Sciatic nerve (tissue), 2 donors: Measurements from ENCODE around the gene PACSIN1. TPM values are rescaled to one million over a fixed set of nuclear protein-coding genes. Genes with fewer than 3 reads are reported as not detected.

Source experiments
- ATAC-seq: fragments of 200-7000 bp; cut with Tn5 transposase; one replicate; pipeline ENCODE4 v1.9.1; 2020; ENCODE audit warnings: mild to moderate bottlenecking, moderate library complexity
- DNase-seq: peaks from one replicate; pipeline ENCODE4 v3.0.0-alpha.2; 2020; ENCODE audit warnings: low spot score
- intact Hi-C: fragments of 100-400 bp; cut with DNase I; formaldehyde crosslinking; loops from one replicate; pipeline ENCODE4 v1.14.2; 2022
- total RNA-seq: library from RNA; stranded (reverse); fragmentation: NEBNext Ultra II Directional; extraction: Animal tissue kit (Norgen Biotek cat#: 25700); gene quantifications from one replicate; pipeline ENCODE4 v1.2.1, GENCODE V29; 2021
- donor health status: DM: no; HTN: no; CAD: no.
- donor health status: DM: no; HTN: no; CAD: no.

Gene PACSIN1, protein sequence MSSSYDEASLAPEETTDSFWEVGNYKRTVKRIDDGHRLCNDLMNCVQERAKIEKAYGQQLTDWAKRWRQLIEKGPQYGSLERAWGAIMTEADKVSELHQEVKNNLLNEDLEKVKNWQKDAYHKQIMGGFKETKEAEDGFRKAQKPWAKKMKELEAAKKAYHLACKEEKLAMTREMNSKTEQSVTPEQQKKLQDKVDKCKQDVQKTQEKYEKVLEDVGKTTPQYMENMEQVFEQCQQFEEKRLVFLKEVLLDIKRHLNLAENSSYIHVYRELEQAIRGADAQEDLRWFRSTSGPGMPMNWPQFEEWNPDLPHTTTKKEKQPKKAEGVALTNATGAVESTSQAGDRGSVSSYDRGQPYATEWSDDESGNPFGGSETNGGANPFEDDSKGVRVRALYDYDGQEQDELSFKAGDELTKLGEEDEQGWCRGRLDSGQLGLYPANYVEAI
- 0.49 TPM for total RNA-seq

DNA sequence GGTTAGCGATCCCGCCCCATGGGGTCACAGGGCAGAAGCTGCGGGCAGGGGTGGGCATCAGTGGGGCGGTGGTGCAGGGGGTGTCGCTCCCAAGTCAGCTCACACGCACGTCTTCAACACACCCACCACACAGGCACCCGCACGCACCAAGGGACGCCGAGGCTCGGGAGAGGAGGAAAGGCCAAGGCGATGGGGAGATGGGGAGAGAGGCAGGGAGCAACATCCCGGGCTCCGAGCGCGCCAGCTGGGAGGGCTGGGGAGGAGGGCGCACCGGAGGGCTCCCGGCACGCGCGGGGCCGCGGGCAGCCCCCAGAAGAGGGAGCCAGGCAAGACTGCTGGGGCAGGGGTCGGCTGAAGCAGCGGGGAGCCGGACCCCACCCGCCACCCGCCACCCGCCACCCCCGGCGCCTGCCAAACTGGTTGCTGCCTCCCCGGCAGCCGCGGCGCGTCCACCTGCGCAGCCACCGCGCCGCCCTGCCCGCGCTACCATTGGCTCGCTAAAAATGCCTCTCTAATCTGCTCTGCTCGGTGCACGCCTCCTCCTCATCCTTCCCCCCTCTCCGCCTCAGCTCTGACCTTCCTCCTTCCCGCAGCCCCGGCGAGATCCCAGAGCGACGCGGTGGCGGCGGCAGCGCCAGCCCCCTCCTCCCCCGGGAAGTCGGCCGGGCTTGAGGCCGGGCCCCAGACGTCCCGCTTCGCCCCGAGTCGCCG, at the start of gene PACSIN1:
Gene PACSIN1, plus strand, starts transcription at position 546 of the 711 bp plus-strand sequence. CDS start 60,230 bp downstream, outside the sequence.
- intact Hi-C loops = loop anchor here (10.0 kb wide), 1 partner anchor 139 kb away; no protein-coding TSS in a partner anchor
- no peak for ATAC-seq

DNA sequence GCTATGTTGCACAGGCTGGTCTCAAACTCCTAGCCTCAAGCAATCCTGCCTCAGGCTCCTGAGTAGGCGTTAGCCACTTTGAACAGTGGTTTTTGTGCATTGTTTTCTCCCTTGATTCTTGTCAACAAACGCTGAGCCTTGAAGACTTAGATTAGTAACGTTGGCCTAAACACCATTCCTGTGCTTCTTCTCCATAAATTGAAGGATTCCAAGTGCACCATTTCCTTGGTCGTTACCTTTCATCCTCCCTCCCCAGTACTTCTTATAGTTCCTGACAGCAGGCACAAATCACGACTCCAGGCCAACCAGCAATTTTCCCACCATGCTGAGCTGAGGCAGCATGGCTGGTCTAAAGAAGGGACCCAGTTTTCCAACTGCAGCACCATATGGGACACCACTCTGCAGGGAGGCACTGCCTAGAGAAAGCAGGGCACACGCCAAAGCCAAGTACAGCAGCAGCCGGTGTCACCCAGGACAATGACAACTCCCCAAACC, 49.0 kb upstream of the PACSIN1 start:
- no peak for DNase-seq
- ATAC-seq = no peak
- intact Hi-C loops = no loop called here

More for the DNA sequence above, at the start of gene PACSIN1:
- DNase-seq = no peak

DNA sequence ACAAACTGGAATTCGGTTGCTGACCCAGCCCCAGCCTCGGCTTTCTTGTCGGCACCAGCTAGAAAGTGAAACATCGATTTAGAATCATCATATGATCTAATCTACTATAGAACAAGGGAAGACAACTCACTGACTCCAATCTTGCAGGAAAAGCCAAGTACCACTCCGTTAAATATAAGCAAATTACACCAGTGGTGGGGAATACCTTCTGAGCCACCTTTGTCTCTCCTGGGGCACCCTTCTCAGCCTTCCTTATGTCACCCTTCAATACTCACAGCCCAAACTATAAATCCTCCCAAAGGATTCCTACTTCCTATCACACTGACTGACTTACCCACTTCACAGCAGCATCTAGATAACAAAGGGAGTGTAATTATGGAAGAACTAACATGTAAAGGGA, 47.5 kb upstream of the PACSIN1 start:
- ATAC-seq = no peak
- intact Hi-C loops = no loop called here
- no peak for DNase-seq

DNA sequence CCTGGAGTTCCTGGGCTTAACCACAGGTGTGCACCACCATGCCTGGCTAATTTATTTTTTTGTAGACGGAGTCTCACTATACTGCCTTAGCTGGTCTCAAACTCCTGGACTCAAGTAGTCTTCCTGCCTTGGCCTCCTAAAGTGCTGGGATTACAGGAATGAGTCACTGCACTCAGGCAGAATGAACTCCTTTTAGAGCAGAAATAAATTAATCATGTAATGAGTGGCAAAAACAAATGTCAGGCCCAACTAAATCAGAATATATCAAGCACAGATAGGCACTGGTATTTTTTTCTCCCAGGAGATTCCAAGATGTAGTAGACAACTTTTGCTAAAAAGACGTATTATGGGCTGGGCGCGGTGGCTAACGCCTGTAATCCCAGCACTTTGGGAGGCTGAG, 42.6 kb upstream of the PACSIN1 start:
- intact Hi-C loops = no loop called here
- DNase-seq (no peak), ATAC-seq (no peak)

DNA sequence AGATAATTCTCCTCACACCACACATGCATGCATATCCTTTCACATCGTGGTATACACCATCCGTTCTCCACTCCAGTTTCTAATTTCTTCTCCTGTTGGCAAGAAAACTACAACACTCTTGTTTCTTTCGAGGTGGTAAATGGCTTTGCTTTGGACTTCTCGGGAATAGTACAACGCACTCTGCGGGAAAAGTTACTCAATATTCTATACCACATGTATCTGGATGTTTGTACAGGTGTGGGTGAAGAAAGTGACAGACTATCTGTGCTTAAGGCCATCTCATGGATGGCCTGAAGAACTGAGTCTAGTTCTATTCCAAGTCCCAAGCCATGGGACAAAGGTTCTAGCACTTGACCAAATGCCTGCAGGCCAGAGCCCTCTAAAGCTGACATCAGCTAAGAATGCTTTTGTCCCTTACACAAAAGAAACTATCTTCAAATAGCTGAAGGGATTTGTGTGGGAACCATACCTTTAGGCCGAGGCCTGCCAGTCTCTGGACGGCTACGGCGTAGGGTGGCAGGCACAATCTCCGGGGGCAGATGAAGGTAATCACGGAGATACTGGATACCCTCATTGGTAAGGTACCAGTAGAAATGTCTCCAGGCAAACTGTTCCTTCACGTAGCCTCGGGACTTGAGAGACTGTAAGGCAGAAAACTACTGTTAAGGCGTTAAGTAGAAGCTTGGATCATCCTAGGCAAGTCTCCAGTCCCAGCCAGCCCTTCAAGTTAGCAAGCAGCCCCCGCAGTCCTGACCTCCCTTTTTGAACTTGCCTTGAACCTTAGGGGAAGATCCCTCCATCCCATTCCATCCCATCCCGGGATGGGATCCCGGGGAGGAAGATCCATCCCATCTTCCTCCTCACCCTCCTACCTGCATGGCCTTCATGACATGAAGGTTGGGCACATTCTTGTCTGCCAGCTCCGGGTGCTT, 41.4 kb upstream of the PACSIN1 start:
- no peak for ATAC-seq
- intact Hi-C loops = no loop called here
- no peak for DNase-seq

DNA sequence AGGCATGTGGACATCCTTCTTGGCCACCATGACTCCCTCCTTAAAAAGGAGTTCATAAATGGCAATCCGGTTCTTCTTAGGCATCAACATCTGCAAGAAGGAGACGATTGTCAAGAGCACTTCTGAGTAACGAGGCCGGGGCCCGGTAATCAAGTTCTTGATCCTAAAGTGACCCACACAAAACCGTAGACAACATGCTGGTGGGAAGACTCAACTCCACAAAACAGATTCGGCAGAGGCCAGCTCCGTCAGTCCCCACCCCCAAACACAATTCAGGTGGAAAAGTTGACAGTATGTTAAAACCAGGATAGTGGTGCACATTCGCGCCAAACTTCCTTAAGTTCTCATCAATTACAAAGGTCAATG, 40.8 kb upstream of the PACSIN1 start:
- no peak for ATAC-seq
- intact Hi-C loops = no loop called here
- DNase-seq = no peak

DNA sequence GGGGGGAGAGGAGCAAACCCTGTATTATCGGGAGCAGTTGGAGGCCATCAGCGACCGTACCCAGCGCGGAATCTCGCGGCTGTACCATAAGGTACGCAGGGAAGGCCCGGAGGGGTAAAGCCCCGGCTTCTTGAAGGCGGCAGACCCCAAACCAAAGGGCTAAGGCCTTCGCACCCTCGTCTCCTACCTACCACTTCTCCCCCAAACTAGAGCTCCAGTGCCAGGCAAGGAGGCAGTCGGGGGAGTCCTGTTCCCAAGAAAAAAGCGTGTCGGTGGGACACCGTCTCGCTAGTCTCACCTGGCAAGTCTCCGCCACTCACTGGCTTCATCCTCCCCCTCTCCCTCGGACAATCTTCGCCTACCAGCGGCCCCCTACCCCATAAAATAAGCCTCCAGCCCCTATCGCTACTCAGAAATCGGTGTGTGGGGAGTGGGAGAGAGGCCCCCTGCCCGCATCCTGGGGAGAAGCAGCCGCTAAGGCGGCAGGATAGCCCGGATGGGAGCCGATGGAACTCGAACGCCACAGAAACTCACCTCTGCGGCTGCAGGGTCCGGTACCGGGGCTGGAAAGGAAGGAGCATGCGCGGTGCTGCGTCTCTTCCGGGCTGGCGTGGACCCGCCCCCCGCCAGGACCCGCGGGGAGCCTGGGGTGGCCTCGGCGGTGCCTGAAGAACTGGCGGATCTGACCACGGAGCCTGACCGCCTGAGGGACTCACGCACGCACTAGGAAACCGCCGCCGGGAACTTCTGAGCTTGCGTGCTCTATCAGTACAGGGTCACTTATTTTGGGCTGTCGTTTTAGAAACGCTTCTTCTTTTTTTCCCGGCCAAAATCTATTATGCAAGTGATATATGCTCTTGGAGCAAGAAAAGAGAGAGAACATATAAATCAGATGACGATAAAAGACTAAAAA, 40.1 kb upstream of the PACSIN1 start, which contains the start of gene RPS10:
Gene RPS10, minus strand, starts transcription at position 572 of the 913 bp plus-strand sequence. CDS start 848 bp downstream, outside the sequence.
- peak; percentile 100 for ATAC-seq
- peak; percentile 95 for DNase-seq
- intact Hi-C loops = no loop called here

DNA sequence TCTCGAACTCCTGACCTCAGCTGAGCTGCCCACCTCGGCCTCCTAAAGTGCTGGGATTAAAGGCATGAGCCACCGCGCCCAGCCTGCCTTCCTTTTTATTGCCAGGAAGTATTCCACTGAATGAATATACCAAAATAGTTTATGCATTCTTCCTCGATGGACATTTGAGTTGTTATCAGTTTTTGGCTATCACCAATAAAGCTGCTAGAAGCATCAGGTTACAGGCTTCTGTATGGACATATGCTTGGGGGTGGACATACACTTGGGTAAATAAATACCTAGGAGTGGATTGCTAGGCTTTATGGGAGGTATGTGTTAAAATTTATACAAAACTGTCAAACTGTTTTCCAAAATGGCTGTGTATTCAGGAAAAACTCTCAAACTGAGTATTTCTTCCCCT, 30.0 kb upstream of the PACSIN1 start:
- intact Hi-C loops = no loop called here
- DNase-seq (no peak), ATAC-seq (no peak)

DNA sequence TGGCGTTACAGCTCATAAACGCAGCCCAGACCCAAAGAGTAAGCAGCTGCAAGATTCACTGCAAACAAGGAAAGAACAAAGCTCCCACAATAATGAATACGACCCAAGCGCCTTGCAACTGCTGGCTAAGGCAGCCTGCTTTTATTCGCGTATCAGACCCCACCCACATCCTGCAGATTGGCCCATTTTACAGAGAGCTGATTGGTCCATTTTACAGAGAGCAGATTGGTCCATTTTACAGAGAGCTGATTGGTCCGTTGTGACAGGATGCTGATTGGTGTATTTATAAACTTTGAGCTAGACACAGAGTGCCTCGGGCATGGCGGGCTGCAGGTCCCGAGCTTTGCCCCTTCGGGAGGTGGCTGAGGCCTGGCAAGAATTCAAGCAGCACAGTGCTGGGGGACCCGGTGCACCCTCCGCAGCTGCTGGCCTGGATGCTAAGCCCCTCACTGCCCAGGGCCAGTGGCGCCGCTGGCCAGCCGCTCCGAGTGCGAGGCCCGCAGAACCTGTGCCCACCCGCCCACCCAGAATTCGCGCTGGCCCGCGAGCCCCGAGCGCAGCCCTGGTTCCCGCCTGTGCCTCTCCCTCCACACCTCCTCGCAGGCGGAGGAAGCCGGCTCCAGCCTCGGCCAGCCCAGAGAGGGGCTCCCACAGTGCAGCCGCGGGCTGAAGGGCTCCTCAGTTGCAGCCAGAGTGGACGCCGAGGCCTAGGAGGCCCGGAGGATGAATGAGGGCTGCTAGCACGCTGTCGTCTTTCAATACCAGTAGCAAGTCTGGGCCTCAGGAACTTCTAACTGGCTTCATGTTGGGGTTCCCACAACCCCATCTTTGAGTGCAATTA, 28.9 kb upstream of the PACSIN1 start:
- intact Hi-C loops = no loop called here
- ATAC-seq (no peak), DNase-seq (no peak)

DNA sequence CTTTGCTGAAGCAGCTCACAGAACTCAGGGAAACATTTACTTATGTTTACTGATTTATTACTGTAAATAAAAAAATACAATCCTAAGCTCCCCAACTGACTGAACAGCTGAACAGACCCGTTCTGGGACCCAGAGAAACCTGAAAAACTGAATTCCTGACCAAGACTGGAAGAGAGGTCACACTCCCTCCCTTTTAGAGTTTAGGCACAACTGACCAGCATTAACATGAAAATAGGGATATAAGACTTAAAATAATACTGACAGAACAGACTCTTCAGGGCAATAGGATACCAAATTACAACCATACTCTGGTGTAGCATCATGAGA, 28.3 kb upstream of the PACSIN1 start:
- no peak for ATAC-seq
- intact Hi-C loops = no loop called here

DNA sequence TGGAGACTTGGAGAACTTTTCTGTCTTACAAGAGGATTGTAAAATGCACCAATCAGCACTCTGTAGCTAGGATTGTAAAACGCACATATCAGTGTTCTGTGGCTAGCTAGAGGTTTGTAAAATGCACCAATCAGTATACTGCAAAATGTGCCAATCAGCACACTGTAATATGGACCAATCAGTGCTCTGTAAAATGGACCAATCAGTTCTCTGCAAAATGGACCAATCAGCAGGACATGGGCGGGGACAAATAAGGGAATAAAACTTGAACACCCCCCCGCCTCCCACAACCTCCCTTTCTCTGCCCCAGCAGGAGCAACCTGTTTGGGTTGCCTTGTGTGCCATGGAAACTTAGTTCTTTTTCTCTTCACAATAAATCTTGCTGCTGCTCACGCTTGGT, 27.2 kb upstream of the PACSIN1 start:
- ATAC-seq (no peak), DNase-seq (no peak)
- intact Hi-C loops = no loop called here

More for the DNA sequence above, 28.3 kb upstream of the PACSIN1 start:
- no peak for DNase-seq

DNA sequence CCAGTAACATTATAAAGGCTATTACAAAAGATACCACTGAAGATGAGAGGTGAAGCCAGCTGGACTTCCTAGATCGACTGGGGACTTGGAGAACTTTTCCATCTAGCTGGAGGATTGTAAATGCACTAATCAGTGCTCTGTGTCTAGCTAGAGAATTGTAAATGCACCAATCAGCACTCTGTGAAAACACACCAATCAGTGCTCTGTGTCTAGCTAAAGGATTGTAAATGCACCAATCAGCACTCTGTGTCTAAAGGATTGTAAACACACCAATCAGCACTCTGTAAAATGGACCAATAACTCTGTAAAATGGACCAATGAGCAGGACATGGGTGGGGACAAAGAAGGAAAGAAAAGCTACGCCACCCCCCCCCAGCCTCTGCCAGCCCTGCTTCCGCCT, 26.4 kb upstream of the PACSIN1 start:
- no peak for DNase-seq
- intact Hi-C loops = no loop called here
- no peak for ATAC-seq

DNA sequence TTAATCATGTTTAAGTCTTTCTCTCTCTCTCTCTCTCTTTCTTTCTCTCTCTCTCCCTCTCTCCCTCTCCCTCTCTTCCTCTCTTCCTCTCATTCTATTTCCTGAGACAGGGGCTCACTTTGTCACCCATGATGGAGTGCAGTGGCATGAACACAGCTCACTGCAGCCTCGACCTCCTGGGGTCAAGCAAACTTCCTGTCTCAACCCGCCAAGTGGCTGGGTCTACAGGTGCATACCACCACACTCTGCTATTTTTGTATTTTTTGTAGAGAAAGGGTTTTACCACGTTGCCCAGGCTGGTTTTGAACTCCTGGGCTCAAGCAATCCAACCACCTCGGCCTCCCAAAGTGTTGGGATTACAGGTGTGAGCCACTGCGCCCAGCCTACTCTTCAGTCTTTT, 24.4 kb upstream of the PACSIN1 start:
- DNase-seq (no peak), ATAC-seq (no peak)
- intact Hi-C loops = no loop called here

DNA sequence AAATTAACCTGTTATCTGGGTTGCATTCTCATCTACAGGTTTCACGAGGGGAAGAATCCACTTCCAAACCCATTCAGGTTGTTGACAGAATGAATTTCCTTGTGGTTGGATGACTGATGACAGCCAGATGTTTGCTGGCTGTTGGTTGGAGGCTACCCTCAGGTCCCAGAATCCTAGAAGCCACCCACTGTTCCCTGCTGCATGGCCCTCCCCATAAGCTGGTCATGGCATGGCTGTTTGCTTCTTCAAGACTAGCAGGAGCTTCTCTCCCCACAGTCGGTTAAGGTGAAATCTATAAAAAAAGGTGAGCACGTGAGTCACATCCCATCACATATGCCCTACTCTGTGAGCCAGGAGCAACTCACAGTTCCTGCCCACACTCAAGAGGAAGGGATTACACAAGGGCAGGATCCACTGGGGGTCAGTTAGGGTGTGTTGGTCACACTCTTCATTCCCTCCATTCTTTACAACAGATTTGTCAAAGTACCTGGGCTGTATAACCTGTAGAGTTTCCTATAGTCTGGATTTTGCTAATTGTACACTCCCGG, 20.5 kb upstream of the PACSIN1 start:
- intact Hi-C loops = no loop called here
- DNase-seq = no peak
- no peak for ATAC-seq

DNA sequence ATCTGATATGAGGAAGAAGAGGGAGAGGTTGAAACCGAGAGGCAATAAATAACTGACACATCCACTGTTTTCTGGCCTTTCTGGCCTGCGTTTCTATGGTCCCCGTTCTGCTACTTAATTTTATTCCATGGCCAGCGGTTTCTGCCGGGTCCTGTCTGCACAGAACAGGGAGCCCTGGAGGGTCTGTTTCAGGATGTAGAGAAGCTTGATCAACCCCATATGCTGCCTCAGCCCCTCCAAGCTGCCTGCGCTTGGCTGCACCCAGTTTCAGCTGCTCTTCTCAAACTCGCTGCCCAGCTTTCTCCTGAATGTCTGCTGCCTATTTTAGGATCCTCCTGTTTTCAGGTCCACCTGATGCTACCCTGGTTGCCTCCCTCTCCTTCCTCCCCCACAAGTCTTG, 18.5 kb upstream of the PACSIN1 start:
- intact Hi-C loops = no loop called here
- ATAC-seq (no peak), DNase-seq (no peak)

DNA sequence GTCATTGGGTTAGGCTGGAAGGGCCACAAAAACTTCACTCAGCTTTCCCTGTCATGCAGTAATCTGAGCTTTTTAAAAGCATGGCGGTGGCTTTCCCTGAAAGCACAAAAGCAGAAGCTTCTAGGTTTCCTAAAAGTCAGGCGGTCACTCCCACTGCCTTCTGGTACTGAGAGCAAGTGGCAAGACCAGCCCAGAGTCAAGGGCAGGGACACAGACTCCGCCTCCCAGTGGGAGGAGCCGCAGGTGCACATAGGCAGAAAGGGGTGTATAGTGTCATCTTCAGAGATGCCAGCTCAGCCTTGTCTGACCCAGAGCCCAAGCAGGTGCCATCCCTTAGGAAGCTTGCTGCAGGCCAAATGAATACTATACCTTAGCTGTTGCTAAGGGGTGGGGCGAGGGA, 18.0 kb upstream of the PACSIN1 start:
- DNase-seq (no peak), ATAC-seq (no peak)
- intact Hi-C loops = no loop called here

DNA sequence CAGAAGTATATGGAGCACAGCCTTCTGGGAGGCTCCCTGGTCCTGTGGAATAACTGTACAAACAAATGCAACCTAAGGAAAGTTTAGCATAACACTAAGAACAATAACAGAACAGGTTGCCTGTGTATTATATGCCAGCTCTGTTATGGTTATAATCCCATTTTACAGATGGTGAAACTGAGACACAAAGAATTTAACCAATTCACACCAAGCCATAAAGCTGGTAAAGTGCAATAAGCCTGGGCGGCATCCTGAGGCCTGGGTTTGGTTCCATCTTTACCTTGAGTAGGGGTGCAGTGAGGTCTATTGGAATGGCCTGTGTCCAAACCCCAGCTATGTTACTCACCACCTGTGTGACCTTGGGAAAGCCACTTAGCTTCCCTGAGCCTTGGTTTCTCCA, 14.7 kb upstream of the PACSIN1 start:
- intact Hi-C loops = no loop called here
- ATAC-seq = no peak

More for the DNA sequence above, 14.7 kb upstream of the PACSIN1 start:
- DNase-seq = no peak
